ENCODE measurements around the gene PRAMEF20.

PRAMEF20 gene

DNA sequence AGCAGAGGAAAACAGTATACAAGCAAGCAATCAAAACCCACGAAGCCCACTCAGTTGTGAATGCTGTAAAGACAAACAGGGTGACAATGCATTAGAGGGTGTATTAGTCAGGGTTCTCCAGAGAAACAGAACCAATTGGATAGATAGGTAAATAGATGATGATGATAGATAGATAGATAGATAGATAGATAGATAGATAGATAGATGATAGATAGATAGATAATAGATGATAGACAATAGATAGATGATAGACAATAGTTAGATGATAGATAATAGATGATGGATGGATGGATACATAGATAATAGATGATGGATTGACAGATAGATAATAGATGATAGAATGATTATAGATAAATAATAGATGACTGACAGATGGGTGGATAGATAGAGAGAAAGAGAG lies 55.3 kb downstream of the PRAMEF20 start:
- DNase-seq: no peak

DNA sequence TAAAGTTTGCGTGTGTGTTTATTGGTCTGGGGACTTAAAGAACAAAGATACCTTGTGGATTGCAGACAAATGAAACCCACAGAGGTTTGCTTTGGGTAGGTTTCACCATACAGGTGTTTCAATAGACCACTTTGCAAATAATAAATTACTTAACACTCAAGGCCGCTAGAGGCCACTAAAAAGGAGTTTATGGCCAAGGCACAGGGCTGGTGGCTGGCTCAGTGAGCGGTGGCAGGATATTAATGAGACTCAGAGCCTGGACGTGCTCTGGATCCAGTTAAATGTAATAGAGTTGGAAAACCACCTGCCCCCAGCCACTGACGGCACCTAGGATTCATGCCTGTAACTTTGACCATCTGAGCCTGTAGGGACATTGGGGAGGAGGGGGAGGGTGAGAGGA lies 59.1 kb downstream of the PRAMEF20 start:
- no peak for DNase-seq
